SK-N-SH (cell line): ENCODE results near the gene RAB5IF. TPM values are rescaled to one million over a fixed set of nuclear protein-coding genes. Genes with fewer than 3 reads are reported as not detected.

Experiments
- CTCF ChIA-PET: fragments of 300-600, 350-600 bp; formaldehyde crosslinking; extraction: SDS; loops from one replicate; lab custom pipeline; 2021; lab: Yijun Ruan, JAX
- POLR2A ChIA-PET: fragments of 350-600 bp; sonication (Branson Sonifier 250); formaldehyde crosslinking; extraction: SDS; loops from one replicate; lab custom pipeline; 2020; ENCODE audit warnings: antibody characterized with exemption, inconsistent platforms; lab: Yijun Ruan, JAX
- DNase-seq: peaks from one replicate; pipeline ENCODE4 v3.0.0; 2012
- H2AFZ ChIP-seq: fragments of 200-600 bp; sonication (generic); 2 replicates; pipeline ENCODE4 v1.8.1; 2016; ENCODE audit warnings: antibody characterized with exemption, mild to moderate bottlenecking, low read depth
- H3F3A ChIP-seq: fragments of 200-600 bp; sonication (generic); replicated peaks from 2 replicates; pipeline ENCODE3; 2016; ENCODE audit warnings: antibody characterized with exemption, mild to moderate bottlenecking; ENCODE audit not compliant: insufficient read depth
- H3K27ac ChIP-seq, 2 experiments: fragments of 200-500 bp in 1 of 2; fragments of 200-600 bp in 1 of 2; sonication (Bioruptor generic) in 1 of 2; sonication (generic), shearing (Covaris generic) in 1 of 2; 2 replicates each; pipeline versions ENCODE4 v1.5.1 to v1.6.1; 2014 to 2016; ENCODE audit warnings: low read depth in 2 of 2, inconsistent platforms in 1 of 2, low read length in 1 of 2, mild to moderate bottlenecking in 1 of 2, mixed read lengths in 1 of 2
- H3K27me3 ChIP-seq: fragments of 200-600 bp; sonication (generic), shearing (Covaris generic); 2 replicates; pipeline ENCODE4 v1.6.1; 2016; ENCODE audit warnings: mixed run types; ENCODE audit not compliant: insufficient read depth
- H3K36me3 ChIP-seq, 2 experiments: fragments of 200-500 bp in 1 of 2; fragments of 200-600 bp in 1 of 2; sonication (Bioruptor generic) in 1 of 2; sonication (generic) in 1 of 2; replicated peaks in 1 of 2; 2 replicates each; pipeline versions ENCODE3 to v1.5.1; 2014 to 2016; ENCODE audit warnings: low read length in 1 of 2, mild to moderate bottlenecking in 1 of 2; ENCODE audit not compliant: insufficient read depth in 2 of 2, control insufficient read depth in 1 of 2
- H3K4me1 ChIP-seq, 2 experiments: fragments of 200-500 bp in 1 of 2; fragments of 200-600 bp in 1 of 2; sonication (Bioruptor generic) in 1 of 2; sonication (generic), shearing (Covaris generic) in 1 of 2; 2 replicates each; pipeline versions ENCODE4 v1.5.1 to v1.6.1; 2014 to 2016; ENCODE audit warnings: low read depth in 1 of 2, low read length in 1 of 2, mixed run types in 1 of 2; ENCODE audit not compliant: insufficient read depth in 2 of 2, control insufficient read depth in 1 of 2
- H3K4me2 ChIP-seq: fragments of 200-600 bp; sonication (generic), shearing (Covaris generic); 2 replicates; pipeline ENCODE4 v1.6.1; 2017; ENCODE audit warnings: mixed run types
- H3K4me3 ChIP-seq, 2 experiments: fragments of 200-500 bp in 1 of 2; fragments of 200-600 bp in 1 of 2; sonication (Bioruptor generic) in 1 of 2; sonication (generic), shearing (Covaris generic) in 1 of 2; 2 replicates each; pipeline versions ENCODE4 v1.5.1 to v1.8.1; 2014 to 2016; ENCODE audit warnings: low read depth in 2 of 2, inconsistent platforms in 1 of 2, low read length in 1 of 2, mild to moderate bottlenecking in 1 of 2, mixed read lengths in 1 of 2, moderate library complexity in 1 of 2
- H3K79me2 ChIP-seq: fragments of 200-600 bp; sonication (generic); 2 replicates; pipeline ENCODE4 v1.8.1; 2017; ENCODE audit warnings: mild to moderate bottlenecking; ENCODE audit not compliant: insufficient read depth
- H3K9ac ChIP-seq: fragments of 200-600 bp; sonication (generic); 2 replicates; pipeline ENCODE4 v1.6.1; 2017; ENCODE audit warnings: mixed run types
- H3K9me2 ChIP-seq: fragments of 200-600 bp; sonication (generic); 2 replicates; pipeline ENCODE4 v1.6.1; 2017; ENCODE audit warnings: mixed run types
- H3K9me3 ChIP-seq: fragments of 200-600 bp; sonication (generic); 2 replicates; pipeline ENCODE4 v1.6.1; 2017; ENCODE audit warnings: mixed run types, mild to moderate bottlenecking, moderate library complexity
- H4K20me1 ChIP-seq: fragments of 200-600 bp; sonication (generic); 2 replicates; pipeline ENCODE4 v1.6.1; 2017; ENCODE audit warnings: mild to moderate bottlenecking, mixed run types; ENCODE audit not compliant: insufficient read depth
- ELF1 ChIP-seq: IDR thresholded peaks from 2 replicates; pipeline ENCODE4 v1.4.0; 2012
- EP300 ChIP-seq, 2 experiments: IDR thresholded peaks; 2 replicates each; pipeline versions ENCODE4 v1.4.0 to v1.6.1; 2012; ENCODE audit warnings: borderline replicate concordance in 1 of 2, low read depth in 1 of 2, low read length in 1 of 2
- FOSL2 ChIP-seq: IDR thresholded peaks from 2 replicates; pipeline ENCODE4 v1.4.0; 2012; ENCODE audit warnings: low read depth, mild to moderate bottlenecking, moderate library complexity, borderline replicate concordance
- FOXM1 ChIP-seq: IDR thresholded peaks from 2 replicates; pipeline ENCODE4 v1.4.0; 2012; ENCODE audit warnings: low read depth, mild to moderate bottlenecking
- GATA2 ChIP-seq: sonication (generic); formaldehyde crosslinking; IDR thresholded peaks from 2 replicates; pipeline ENCODE4 v1.5.0; 2020; ENCODE audit warnings: mild to moderate bottlenecking, missing genetic modification reagents
- MAX ChIP-seq: IDR thresholded peaks from 2 replicates; pipeline ENCODE4 v1.4.0; 2012; ENCODE audit warnings: low read depth
- MEF2A ChIP-seq: IDR thresholded peaks from 2 replicates; pipeline ENCODE4 v1.4.0; 2012; ENCODE audit warnings: low read depth, borderline replicate concordance
- MXI1 ChIP-seq: IDR thresholded peaks from 2 replicates; pipeline ENCODE4 v1.6.1; 2012; ENCODE audit warnings: mild to moderate bottlenecking, low read depth, low read length, improper control_type of control experiment
- NFIC ChIP-seq: IDR thresholded peaks from 2 replicates; pipeline ENCODE4 v1.4.0; 2012; ENCODE audit warnings: borderline replicate concordance
- POLR2AphosphoS5 ChIP-seq: IDR thresholded peaks from 2 replicates; pipeline ENCODE4 v1.6.1; 2012; ENCODE audit warnings: low read depth, low read length
- RAD21 ChIP-seq: IDR thresholded peaks from 2 replicates; pipeline ENCODE4 v1.6.1; 2012; ENCODE audit warnings: mild to moderate bottlenecking, low read length
- RCOR1 ChIP-seq: fragments of 150-350 bp; IDR thresholded peaks from 2 replicates; pipeline ENCODE4 v1.6.1; 2017; ENCODE audit warnings: antibody characterized with exemption, low read length
- RFX5 ChIP-seq: IDR thresholded peaks from 2 replicates; pipeline ENCODE4 v1.6.1; 2012; ENCODE audit warnings: mild to moderate bottlenecking, improper control_type of control experiment, low read length
- RXRA ChIP-seq: IDR thresholded peaks from 2 replicates; pipeline ENCODE4 v1.4.0; 2012; ENCODE audit warnings: low read depth, mild to moderate bottlenecking, borderline replicate concordance
- SMC3 ChIP-seq: IDR thresholded peaks from 2 replicates; pipeline ENCODE4 v1.6.1; 2012; ENCODE audit warnings: low read depth, low read length, improper control_type of control experiment
- TAF1 ChIP-seq: IDR thresholded peaks from 2 replicates; pipeline ENCODE4 v1.6.1; 2012; ENCODE audit warnings: low read depth, mild to moderate bottlenecking, low read length, moderate library complexity, borderline replicate concordance
- TCF12 ChIP-seq: IDR thresholded peaks from 2 replicates; pipeline ENCODE4 v1.4.0; 2012
- YY1 ChIP-seq: IDR thresholded peaks from 2 replicates; pipeline ENCODE4 v1.4.0; 2012; ENCODE audit warnings: low read depth, mild to moderate bottlenecking
- WGBS: methylation state at CpG from one replicate; pipeline ENCODE4 v1.1.6; 2017; ENCODE audit warnings: low lambda C conversion rate; 5-methylcytosine and 5-hydroxymethylcytosine counted together
- polyA plus RNA-seq, 3 experiments: library from polyadenylated mRNA; depleted of rRNA; stranded (reverse); fragments of >200 nt; gene quantifications; 2 replicates each; pipeline ENCODE4 v1.2.3, GENCODE V29; 2012
- TF ChIP-seq, protein P1 (sequence below): fragments of 200-600 bp; sonication (generic); IDR thresholded peaks from 2 replicates; pipeline ENCODE4 v1.6.1; 2017; ENCODE audit warnings: antibody characterized with exemption, mild to moderate bottlenecking, moderate library complexity
- TF ChIP-seq, protein P2 (sequence below): fragments of 150-350 bp; IDR thresholded peaks from 2 replicates; pipeline ENCODE4 v1.6.1; 2016; ENCODE audit warnings: mild to moderate bottlenecking, low read depth, low read length
- TF ChIP-seq, protein P3 (sequence below): IDR thresholded peaks from 2 replicates; pipeline ENCODE4; 2012

Gene RAB5IF
- polyA plus RNA-seq, 1 of the 3 experiments (the other 2 are of a cell fraction), result 91.1 TPM

- H4K20me1 ChIP-seq, result no peaks in the 10 kb centered on the region
These were observed 39.8 kb downstream of the RAB5IF start for GRCh38 chr20:36645353-36645752.

GRCh38 chr20:36645998-36646397 is 40.4 kb downstream of the RAB5IF start, which contains the start of gene SLA2:
TSS of gene SLA2 (minus strand) at chr20:36646196. CDS start at chr20:36641335, 4,861 bp downstream.
- Histone ChIP-seq H3K4me1 (no peaks in the 10 kb centered on the region), H3K9ac (no peak within 1 kb of the TSS), H3K27me3 (no peaks in the 10 kb centered on the region), H4K20me1 (no peaks in the 10 kb centered on the region), H3K27ac (no peak within 1 kb of the TSS), H3K36me3 (no peaks in the 10 kb centered on the region), H3K4me3 (no peak within 1 kb of the TSS), H3K4me2 (no peak within 1 kb of the TSS), H3K79me2 (no peaks in the 10 kb centered on the region), H3K9me2 (no peaks in the 10 kb centered on the region), H2AFZ (no peak within 1 kb of the TSS), H3F3A (no peaks in the 10 kb centered on the region), H3K9me3 (no peaks in the 10 kb centered on the region)
- 90% methylated on average over 3 of the region's 9 CpGs for WGBS
- no peak for DNase-seq
- ChIA-PET CTCF (no interaction called here), POLR2A (interaction anchor here (0.6 kb wide), 1 partner anchor 300 kb away, joined by 4 read pairs; no protein-coding TSS in a partner anchor)
- TF ChIP-seq MXI1, result no peak
- TF ChIP-seq SMC3, result no peak
- no peak for TF ChIP-seq YY1
- TF ChIP-seq MEF2A, result no peak
- TF ChIP-seq, protein P1, sequence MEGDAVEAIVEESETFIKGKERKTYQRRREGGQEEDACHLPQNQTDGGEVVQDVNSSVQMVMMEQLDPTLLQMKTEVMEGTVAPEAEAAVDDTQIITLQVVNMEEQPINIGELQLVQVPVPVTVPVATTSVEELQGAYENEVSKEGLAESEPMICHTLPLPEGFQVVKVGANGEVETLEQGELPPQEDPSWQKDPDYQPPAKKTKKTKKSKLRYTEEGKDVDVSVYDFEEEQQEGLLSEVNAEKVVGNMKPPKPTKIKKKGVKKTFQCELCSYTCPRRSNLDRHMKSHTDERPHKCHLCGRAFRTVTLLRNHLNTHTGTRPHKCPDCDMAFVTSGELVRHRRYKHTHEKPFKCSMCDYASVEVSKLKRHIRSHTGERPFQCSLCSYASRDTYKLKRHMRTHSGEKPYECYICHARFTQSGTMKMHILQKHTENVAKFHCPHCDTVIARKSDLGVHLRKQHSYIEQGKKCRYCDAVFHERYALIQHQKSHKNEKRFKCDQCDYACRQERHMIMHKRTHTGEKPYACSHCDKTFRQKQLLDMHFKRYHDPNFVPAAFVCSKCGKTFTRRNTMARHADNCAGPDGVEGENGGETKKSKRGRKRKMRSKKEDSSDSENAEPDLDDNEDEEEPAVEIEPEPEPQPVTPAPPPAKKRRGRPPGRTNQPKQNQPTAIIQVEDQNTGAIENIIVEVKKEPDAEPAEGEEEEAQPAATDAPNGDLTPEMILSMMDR, result no peak
- TF ChIP-seq NFIC, result no peak
- no peak for TF ChIP-seq EP300 (IDR thresholded peaks at IDR 0.05; ENCODE audit: borderline replicate concordance in 1 of 2, low read depth in 1 of 2, low read length in 1 of 2)
- no peak for TF ChIP-seq RFX5
- TF ChIP-seq FOXM1, result no peak
- TF ChIP-seq TAF1, result no peak
- TF ChIP-seq POLR2AphosphoS5, result no peak
- no peak for TF ChIP-seq RCOR1

More at GRCh38 chr20:36645353-36645752, 39.8 kb downstream of the RAB5IF start:
- Histone ChIP-seq H3K27me3 (no peaks in the 10 kb centered on the region), H3K9me2 (no peaks in the 10 kb centered on the region), H3K9ac (no peak overlapping the region), H3K4me1 (no peaks in the 10 kb centered on the region), H3K36me3 (no peaks in the 10 kb centered on the region), H2AFZ (no peak overlapping the region), H3K79me2 (no peaks in the 10 kb centered on the region), H3K27ac (no peak overlapping the region), H3F3A (no peaks in the 10 kb centered on the region), H3K4me3 (no peak overlapping the region), H3K4me2 (no peak overlapping the region), H3K9me3 (no peaks in the 10 kb centered on the region)
- POLR2A ChIA-PET, result interaction anchor here (0.6 kb wide), 1 partner anchor 301 kb away, joined by 4 read pairs; no protein-coding TSS in a partner anchor
- TF ChIP-seq FOSL2, result no peak
- TF ChIP-seq, protein P2, sequence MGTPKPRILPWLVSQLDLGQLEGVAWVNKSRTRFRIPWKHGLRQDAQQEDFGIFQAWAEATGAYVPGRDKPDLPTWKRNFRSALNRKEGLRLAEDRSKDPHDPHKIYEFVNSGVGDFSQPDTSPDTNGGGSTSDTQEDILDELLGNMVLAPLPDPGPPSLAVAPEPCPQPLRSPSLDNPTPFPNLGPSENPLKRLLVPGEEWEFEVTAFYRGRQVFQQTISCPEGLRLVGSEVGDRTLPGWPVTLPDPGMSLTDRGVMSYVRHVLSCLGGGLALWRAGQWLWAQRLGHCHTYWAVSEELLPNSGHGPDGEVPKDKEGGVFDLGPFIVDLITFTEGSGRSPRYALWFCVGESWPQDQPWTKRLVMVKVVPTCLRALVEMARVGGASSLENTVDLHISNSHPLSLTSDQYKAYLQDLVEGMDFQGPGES, result no peak
- no peak for TF ChIP-seq MXI1
- TF ChIP-seq RAD21, result no peak
- no peak for TF ChIP-seq RFX5
- TF ChIP-seq, protein P3, sequence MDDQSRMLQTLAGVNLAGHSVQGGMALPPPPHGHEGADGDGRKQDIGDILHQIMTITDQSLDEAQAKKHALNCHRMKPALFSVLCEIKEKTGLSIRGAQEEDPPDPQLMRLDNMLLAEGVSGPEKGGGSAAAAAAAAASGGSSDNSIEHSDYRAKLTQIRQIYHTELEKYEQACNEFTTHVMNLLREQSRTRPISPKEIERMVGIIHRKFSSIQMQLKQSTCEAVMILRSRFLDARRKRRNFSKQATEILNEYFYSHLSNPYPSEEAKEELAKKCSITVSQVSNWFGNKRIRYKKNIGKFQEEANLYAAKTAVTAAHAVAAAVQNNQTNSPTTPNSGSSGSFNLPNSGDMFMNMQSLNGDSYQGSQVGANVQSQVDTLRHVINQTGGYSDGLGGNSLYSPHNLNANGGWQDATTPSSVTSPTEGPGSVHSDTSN, result no peak
- TF ChIP-seq, protein P1, result no peak
- TF ChIP-seq TAF1, result no peak
- no peak for TF ChIP-seq MEF2A
- no peak for TF ChIP-seq RXRA
- TF ChIP-seq ELF1, result no peak
- TF ChIP-seq GATA2, result no peak
- no peak for TF ChIP-seq EP300 (IDR thresholded peaks at IDR 0.05; ENCODE audit: borderline replicate concordance in 1 of 2, low read depth in 1 of 2, low read length in 1 of 2)
- no peak for TF ChIP-seq TCF12
- TF ChIP-seq MAX, result no peak
- no peak for TF ChIP-seq NFIC
- CTCF ChIA-PET, result no interaction called here
- 85% methylated on average over 7 of the region's 7 CpGs for WGBS
- no peak for DNase-seq
